Measurements from ENCODE around the gene FLVCR2.

The FLVCR2 gene

GRCh38 chr14:75572104-75572503 lies 6.3 kb upstream of the FLVCR2 start:
- no peak for DNase-seq (ENCODE audit: low read depth)
- TF ChIP-seq CTCF (IDR thresholded peaks at IDR 0.05; ENCODE audit: low read depth, low read length, missing control alignments) = no peak
- H3K4me3 ChIP-seq (ENCODE audit: low read depth, low read length) = no peak overlapping the region

GRCh38 chr14:75577090-75577489 lies 1.3 kb upstream of the FLVCR2 start:
- no peak for TF ChIP-seq CTCF (IDR thresholded peaks at IDR 0.05; ENCODE audit: low read depth, low read length, missing control alignments)
- H3K4me3 ChIP-seq (ENCODE audit: low read depth, low read length) = no peak overlapping the region
- no peak for DNase-seq (ENCODE audit: low read depth)

- H3K4me3 ChIP-seq (ENCODE audit: low read depth, low read length) = peak overlapping the region; percentile 63
- TF ChIP-seq CTCF (IDR thresholded peaks at IDR 0.05; ENCODE audit: low read depth, low read length, missing control alignments) = peak; percentile 90
- DNase-seq (ENCODE audit: low read depth) = no peak
Measured at GRCh38 chr14:75577729-75578101, 705 bp upstream of the FLVCR2 start.

- H3K4me3 ChIP-seq (ENCODE audit: low read depth, low read length) = peak overlapping the region; percentile 63
- DNase-seq (ENCODE audit: low read depth) = no peak
Measured at GRCh38 chr14:75578786-75579337, 442 bp downstream of the FLVCR2 start.

GRCh38 chr14:75579338-75579864 lies 981 bp downstream of the FLVCR2 start:
- H3K4me3 ChIP-seq (ENCODE audit: low read depth, low read length) = no peak overlapping the region; the same call in 1 of the 2 replicates
- no peak for TF ChIP-seq CTCF (IDR thresholded peaks at IDR 0.05; ENCODE audit: low read depth, low read length, missing control alignments)
- DNase-seq (ENCODE audit: low read depth) = no peak

More at GRCh38 chr14:75578786-75579337, 442 bp downstream of the FLVCR2 start:
- no peak for TF ChIP-seq CTCF (IDR thresholded peaks at IDR 0.05; ENCODE audit: low read depth, low read length, missing control alignments)

GRCh38 chr14:75579882-75580281 lies 1.5 kb downstream of the FLVCR2 start:
- no peak for TF ChIP-seq CTCF (IDR thresholded peaks at IDR 0.05; ENCODE audit: low read depth, low read length, missing control alignments)
- no peak overlapping the region for H3K4me3 ChIP-seq (ENCODE audit: low read depth, low read length)
- DNase-seq (ENCODE audit: low read depth) = no peak

- no peak overlapping the region for H3K4me3 ChIP-seq (ENCODE audit: low read depth, low read length)
- TF ChIP-seq CTCF (IDR thresholded peaks at IDR 0.05; ENCODE audit: low read depth, low read length, missing control alignments) = no peak
- DNase-seq (ENCODE audit: low read depth) = no peak
Measured at GRCh38 chr14:75587388-75587787, 9.0 kb downstream of the FLVCR2 start.

Measured in GM12864 (cell line).